CD4-positive, alpha-beta T cell treated with Interleukin-4 for 4 hours (primary cell): Measurements from ENCODE around the gene SSBP3.
"Not testable (repeated sequence)": the region's sequence is repeated elsewhere in the genome, so short reads cannot be mapped to it uniquely, and the experiment has no call there.

Source experiments
- DNase-seq: peaks from one replicate; pipeline ENCODE4 v3.0.0-alpha.2; 2020

SSBP3 gene

DNA sequence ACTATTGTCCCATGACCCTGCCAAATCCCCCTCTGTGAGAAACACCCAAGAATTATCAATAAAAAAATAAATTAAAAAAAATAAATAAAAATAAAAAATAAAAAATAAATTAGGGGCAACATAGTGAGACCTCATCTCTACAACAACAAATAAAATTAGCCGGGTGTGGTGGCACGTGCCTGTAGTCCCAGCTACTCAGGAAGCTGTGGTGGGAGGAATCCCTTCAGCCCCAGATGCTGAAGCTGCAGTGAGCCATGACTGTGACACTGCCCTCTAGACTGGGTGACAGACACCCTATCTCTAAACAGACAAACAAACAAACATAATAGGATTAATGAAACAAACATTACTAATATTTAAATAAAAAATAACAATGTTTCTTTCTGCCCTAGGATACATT, 171.9 kb downstream of the SSBP3 start:
- no peak for DNase-seq

DNA sequence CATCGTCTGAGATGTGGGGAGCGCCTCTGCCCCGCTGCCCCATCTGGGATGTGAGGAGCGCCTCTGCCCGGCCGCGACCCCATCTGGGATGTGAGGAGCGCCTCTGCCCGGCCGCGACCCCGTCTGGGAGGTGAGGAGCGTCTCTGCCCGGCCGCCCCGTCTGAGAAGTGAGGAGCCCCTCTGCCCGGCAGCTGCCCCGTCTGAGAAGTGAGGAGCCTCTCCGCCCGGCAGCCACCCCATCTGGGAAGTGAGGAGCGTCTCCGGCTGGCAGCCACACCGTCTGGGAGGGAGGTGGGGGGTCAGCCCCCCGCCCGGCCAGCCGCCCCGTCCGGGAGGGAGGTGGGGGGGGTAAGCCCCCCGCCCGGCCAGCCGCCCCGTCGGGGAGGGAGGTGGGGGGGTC, 173.0 kb downstream of the SSBP3 start:
- DNase-seq, result not testable (repeated sequence)

DNA sequence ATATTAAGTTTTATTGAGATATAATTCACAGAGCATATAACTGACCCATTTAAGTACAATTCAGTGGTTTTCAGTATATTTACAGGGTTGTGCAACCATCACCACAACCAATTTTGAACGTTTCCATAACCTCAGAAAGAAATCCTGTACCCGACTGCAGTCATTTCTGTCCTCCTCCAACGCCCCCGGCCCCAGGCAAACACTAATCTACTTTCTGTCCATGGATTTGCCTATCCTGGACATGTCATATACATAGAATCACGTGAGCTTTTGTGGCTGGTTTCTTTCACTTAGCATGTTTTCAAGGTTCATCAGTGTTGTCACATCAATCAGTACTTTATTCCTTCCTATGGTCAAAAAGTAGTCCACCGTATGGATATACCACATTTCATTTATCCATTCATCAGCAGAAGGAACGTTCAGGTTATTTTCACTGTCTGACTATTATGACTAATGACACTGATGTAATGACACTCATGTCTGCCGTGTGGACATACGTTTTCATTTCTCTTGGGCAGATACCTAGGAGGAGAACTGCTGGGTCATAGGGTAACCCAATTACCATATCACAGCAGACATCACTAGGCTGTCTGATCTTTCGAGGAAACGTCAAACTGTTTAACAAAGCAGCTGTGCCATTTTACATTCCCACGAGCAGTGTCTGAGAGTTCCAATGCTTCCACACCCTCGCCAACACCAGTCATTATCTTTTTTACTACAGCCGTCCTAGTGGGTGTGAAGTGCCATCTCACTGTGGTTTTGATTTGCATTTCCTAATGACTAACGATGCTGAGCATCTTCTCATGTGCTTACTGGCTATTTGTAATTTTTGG, 175.5 kb downstream of the SSBP3 start:
- peak; percentile 22 for DNase-seq

DNA sequence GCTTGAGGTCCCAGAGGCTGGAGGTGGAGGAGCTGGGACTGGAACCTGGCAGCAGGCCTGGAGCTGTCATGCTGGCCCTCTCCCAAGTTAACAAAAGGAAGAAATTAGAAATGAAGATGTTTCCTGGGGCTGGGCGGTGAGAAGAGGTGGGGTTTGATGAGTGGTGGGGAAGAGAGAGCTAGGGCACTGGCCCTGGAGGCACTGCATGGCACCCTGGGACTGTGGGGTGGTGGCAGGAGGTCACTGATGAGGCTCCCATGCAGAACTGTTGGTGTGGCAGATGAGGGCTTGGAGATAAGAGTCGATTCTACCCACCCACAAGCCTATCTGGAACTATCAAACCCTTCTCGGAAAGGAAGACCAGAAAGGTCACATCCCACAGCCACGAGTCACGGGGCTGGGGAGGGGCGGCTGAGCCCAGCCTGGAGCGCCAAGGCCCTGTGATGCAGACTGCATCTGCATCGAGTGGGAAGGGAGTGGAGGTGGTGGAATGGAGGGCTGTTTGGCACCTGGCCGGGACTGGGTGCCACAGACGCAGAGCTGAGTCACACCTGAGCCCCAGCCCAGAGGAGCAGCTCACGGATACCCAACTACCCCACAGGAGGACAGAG, 176.8 kb downstream of the SSBP3 start:
- no peak for DNase-seq

DNA sequence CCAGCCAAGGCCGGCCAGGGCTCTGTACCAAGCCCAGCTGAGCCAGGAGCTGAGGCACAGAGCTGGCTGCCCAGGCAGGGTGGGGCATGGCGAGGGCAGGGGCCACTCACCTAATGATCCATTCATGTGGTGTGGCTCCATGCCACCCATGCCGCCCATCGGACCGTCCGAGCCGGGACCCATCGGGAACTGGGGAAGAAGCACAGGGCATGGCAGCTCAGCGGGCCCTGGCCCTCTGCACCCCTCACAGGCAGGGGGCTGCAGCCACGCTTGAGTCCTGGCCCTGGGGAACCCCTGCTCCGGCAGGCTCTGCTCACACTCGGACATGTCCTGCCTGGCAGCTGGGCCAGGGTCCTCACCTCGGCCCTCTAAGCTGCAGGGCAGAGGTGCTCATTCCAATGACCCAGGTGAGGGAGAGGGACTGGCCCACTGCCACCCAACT, 177.5 kb downstream of the SSBP3 start:
- no peak for DNase-seq

DNA sequence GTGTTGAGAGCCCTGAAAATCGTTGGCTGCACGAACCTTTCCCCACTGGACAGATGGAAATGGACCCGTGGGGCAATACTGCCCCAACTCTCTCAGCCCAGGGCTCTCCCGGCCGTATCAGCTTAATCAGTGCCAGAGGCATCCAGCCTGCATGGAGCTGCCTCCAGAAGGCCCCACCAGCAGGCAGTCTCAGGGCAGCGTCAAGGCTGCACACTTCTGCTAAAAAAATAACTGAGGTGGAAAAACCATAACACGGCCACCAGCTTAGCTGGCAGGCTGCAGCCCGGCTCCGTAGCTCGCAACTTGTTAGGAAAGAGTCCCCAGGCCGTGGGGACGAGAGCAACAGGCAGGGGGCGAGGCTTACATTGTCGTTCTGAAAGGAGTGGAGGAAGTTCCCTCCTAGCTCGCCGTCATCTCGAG, 178.3 kb downstream of the SSBP3 start:
- DNase-seq, result no peak

DNA sequence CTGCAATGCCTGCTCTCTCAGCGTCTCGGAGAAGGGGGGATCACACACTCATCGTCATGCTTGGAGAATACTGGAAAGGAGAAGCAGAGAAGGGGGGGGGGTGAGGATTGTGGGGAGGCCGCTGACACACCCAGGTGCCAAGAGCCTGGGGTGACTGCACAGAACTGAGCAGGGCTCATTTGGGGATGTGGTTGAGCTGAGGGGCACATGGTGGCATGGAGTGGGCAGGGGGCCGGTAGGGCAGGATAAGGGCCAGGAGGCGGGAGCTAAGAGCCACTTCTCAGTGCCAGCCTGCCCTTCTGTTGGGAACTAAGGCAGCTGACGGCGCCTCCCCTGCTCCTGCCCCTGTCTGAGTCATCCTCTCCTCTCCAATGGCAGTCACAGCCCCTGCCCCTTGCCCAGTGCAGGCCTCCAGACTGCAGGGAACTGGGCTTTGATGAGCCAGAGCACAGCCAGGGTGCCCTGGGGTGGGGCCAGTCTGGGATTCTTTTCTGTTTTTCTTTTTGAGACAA, 179.0 kb downstream of the SSBP3 start:
- DNase-seq, result no peak

DNA sequence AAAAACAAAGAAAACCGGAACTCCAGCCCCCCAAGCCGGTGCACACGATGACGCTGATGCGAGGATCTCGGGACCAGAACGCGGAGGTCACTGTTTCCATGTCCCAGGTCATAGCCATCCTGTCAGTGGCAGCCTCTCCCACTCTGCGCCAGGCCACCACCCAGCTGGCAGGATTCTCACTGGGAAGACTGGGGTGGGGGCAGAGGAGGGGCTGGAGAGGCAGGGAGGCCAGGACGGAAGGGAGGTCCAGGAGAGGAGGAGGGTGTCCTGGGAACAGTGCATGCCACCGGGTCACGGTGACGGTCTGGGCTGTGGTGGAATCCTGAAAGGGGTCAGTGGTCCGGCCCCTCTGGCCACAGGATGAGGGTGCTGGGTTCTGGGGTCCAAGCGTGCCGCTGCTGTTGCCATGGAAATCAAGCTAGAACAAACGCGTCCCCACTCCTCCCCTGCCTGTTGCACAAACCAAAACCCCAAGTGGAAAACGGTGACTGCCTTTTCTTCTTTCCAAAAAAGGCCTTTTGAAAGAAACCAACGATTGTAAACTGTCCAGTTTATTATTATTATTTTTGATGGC, 180.1 kb downstream of the SSBP3 start:
- no peak for DNase-seq

DNA sequence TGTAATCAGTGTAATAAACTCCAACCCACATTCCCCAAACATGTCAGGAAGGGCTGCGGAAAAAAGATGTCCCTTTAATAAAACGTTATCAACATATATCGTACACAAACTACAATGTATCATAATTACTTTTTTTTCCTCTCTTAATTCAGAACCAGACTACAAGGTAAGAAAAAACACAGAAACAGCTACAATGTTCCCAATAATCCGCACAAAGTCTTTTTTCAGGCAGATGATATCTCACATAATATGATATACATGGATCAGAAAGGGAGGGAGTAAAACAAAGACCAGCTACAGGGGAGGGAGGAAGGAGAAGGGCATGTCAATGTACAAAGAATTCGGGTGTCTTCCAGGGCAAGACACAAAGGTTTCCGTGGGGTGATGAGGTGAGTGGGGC, 180.8 kb downstream of the SSBP3 start:
- no peak for DNase-seq

DNA sequence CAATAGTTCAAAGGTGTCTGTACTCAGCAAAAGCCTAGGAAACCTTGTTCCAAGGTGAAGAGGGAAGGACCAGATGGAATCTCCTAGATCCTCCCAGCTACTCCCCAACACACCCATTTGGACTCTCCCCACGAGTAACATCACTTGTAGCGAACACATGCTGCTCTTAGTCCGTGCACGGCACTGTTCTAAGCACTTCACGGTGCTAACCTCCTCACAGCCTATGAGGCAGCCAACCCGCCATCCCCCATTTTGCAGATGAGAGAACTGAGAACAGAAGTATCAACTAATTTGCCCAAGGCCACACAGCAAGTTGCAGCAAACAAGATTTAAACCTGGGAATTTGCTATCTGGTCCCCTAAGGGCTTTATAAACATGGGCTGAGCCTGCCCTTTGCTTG, 182.0 kb downstream of the SSBP3 start:
- no peak for DNase-seq

DNA sequence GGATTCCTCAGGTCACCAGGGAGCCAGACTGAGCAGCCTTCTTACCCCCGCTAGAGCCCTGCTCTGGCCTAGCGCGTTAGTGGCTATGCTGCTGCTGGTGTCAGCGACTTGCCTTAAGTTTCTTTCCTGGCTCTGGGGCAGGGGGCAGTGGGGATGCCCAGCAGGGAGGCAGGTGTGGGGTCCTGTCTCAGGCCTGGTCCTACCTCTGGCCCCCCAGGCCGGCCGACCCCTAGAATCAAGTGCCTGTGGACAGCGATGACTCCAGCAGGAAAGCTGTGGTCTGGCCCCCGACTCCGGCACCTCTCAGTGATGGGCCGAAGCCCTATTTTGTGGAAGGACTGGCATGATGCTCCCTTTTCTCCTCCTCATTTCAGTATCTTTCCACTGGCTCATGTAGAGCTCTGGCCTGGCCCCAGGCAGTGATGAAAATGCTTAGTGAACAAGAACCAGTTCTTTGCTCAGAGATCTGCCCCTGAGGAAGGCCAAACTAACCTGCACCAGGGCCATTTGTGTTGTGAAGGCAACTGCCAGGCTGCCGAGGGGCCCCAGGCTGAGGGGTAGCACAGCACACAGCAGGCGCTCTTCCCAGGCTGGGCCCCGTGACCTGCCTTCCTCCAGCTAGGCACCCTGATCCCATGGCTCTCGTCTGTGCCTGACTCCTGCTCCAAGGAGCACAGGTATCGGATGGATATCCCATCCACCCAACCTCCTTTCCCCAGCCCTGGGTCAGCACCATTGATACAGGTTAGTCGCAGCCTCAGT, 182.6 kb downstream of the SSBP3 start:
- DNase-seq, result no peak

DNA sequence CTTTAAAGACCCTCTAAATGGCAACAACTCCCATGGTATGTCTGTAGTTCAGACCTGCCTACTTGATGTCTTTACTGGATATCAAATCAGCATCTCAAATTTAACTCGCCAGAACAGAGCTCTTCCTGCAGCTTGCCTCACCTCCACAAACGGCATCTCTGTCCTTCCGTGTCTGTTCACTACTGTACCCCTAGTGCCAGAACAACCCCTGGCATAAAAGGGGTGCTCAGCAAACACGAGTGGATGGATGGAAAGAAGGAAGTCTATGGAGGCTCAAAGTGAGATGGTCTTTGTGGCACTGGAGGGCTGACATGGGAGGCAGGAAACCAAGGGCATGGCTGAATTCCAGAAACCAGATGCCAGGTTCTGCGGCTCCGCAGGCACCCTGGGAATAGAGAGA, 183.5 kb downstream of the SSBP3 start:
- no peak for DNase-seq

DNA sequence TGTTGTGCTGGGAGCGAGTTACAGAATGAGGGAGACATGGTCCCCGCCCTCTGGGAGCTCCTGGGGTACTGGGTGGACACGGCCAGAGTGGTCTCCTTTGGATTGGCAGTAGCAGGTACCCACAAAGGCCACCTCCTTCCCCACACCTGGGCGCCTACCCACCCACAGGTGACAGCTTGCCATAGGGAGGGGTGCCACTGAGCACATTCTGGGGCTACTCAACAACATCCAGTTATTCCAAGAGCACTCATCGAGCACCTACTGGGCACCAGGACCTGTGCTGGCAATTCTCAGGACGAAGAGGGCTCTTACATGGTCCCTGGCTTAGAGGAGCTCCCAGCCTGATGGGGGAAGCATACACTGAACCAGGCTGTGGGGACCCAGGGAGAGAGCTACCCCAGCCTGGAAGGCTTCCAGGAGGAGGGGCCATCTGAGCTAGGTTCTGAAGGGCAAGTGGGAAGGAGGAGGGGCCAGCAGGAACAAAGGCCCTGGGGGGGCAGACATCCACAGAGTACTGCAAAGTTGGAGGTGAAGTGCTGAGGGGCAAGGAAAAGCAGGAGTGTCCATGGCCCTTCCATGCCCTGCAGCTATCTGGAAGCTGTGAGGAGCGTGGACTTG, 184.2 kb downstream of the SSBP3 start:
- DNase-seq, result no peak

DNA sequence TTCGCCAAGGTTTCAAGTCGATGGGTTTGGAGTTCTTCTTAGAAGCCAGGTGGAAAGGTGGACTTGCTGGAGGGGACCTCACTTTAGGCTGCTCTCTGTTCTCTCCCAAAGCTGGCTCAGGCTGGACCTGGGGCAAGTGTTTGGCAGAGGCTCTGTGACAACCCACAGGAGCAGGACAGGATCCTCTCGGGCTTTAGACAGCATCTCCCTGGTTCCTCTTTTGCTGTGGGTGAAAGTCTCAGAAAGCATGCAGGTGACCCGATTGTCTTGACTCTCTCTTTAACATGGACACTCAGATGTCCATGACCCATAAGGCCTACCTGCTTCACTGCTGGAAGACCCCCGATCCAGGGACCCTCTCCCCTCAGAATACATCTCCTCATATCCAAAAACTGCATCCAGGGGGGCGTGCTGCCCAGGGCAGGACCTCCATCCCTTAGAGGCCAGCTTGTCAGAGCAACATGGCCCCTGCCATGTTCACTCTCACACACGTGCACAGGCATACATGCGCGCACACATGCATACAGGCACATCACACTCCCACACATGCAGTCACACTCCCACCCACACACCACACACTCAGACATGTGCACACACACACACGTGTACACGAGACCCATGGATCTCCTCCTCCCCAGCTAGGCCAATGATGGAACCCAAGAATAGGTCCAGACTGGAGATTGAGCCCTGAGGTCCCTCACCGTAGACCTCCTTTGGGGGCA, 184.9 kb downstream of the SSBP3 start:
- no peak for DNase-seq

DNA sequence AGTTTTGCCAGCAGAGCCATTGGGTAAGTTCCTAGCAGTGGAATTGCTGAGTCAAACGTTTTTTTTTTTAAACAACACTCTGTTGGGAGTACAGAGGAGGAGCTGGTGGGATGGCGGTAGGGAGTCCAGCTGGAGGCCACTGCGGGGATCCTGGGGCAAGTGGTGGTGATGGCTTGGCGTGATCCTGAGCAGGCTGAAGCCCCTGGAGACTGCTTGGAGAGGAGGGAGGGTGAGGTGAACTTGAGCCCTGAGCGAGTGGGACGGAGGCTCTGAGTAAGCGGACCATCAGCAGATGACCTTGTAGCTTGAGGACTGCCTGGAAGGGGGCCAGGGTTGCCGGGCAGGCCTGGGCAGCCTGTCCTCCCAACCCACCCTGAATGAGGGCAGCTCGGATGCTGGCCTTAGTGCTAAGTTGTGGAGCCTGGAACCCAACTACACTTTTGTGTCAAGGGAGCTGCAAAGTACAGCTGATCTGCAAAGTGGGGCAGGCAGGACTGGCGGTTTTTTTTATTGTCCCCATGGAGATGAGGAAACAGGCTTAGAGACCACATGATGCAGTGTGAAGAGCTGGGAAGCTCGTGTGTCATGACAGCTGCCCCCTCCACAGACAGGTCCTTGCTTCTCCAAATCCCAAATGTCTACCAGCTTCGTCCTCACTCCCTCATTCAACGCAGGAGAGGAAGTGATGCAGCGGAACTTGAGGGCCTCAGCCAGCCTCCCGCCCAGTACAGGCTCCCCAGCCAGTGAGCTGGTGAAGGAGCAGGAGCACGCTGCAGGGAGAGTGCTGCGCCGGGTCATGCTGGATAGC, 186.0 kb downstream of the SSBP3 start:
- no peak for DNase-seq

DNA sequence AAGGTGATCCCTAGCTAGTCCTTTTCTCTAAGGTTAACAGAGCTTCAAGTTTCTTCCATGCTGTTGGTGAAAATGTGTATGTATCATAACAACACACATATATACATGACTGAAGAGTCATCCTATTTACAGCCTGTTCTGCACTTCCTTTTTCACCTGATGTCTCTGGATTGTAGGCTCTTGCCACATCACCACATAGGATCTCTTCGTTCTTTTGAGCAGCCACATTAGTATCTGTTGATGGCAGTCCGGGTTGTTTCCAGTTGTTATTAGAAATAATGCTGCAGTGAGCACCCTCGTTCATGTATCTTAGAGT, 186.5 kb downstream of the SSBP3 start:
- DNase-seq, result no peak

DNA sequence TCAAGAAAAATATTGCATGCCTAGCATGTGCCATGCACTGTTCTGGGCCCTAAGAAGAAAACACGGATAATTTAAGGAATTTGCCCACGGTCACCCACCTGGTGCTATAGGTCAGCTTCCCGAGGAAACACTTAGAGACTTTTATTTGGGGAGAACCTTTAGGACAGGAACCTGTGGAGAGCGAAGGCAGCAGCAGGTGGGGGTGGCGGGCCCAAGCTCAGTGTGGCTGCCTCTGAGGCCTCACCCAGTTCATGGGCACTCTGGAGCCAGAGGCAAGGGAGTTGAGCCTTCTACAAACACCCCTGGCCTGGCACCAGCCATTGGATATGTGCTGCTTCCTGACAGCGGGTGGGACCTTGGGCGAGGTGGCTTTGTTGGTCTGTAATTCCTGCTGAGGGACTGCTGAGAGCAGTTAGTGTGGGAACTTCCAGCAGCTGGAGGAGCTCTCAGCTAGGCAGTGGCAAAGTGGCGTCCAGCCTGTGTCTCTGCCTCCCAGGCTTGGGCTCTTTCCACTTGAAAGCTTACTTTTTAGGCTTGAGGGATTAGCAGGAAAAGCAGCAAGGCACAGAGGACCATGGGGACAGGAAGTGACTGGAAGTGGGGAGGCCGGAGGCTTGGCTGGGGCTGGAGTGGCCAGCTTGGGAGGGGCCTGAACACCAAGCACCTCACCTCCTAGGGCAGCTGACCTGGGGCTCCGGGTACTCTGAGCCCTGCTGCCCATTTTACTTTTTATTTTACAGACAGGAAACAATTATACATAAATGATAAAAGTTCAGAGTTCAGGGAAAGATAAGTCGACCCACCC, 187.1 kb downstream of the SSBP3 start:
- no peak for DNase-seq

DNA sequence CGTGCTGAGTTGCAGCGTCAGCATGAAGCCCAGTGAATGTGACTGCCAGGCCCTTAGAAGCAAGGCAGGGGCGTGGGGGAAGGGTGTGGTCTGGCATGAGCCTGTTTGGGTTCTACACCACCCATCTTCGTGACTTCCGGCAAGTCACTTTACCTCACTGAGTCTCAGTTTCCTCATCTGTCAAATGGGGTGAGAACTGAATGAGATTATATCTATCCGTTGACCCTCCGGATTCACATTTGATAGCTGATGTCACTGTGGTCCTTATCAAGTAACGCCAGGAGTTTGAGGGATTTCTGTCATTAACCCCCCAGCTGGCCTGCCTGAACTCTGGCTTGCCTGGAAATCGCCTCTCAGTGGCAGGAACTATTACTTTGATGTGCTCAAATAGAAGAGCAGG, 190.7 kb downstream of the SSBP3 start:
- no peak for DNase-seq

DNA sequence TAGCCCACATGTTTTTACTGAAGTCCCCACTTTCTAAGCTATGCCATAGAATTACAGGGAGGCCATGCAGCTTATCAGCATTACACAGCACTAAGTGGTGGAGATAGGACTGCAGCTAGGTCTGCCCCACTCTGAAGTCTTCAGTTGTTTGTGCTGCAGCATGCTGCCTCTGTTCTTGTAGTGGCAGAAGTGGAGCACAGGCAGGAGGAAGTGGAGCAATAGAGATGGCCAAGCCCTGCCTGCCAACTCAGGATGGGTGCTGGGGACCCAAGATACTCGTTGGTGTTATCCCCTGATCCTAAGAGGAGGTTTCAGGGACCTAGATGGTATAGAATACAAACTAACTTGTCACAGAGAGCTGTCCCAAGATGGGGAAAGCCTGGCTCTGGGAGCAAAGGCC, 193.3 kb downstream of the SSBP3 start:
- no peak for DNase-seq

DNA sequence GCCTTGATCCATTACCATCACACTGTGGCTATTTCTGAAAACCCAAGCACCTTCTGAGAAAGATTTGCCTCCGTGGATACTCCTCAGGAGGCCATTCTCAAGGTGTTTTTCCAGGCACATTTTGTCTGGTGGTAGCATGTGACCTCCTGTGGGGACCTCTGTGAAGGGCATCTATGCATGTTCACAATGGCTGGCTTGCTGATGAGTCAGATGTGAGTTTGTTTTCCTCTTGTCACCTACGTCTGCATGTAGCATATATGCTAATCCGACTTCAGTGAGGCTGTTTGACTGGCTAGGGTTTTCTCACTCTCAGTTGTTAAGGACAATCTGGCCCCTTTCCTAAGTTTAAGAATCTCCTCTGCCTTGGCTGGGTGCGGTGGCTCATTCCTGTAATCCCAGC, 198.3 kb downstream of the SSBP3 start:
- not testable (repeated sequence) for DNase-seq

DNA sequence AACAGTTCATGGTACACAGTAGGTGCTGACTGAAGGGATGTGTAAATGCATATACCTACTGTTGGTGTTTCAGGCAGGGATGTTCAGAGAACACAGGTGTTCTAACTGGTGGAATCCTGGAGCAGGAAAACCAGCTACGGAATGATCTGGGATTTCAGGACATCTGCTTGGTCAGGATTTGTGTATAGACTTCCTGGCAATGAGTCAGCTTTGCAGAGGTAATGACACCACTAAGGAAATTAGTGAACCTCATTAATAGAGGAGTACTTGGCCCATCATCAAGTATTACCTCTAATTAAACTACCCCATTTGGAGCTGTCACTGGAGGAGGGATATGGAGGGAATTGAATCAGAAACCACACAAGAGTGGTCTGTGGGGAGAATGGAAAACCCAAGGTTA, 198.9 kb downstream of the SSBP3 start:
- DNase-seq, result no peak
